GM21423 (cell line): Measurements from ENCODE around the gene CNST.
"Not testable (repeated sequence)": the region's sequence is repeated elsewhere in the genome, so short reads cannot be mapped to it uniquely, and the experiment has no call there.

Source experiments
- ATAC-seq: cut with Tn5 transposase; IDR thresholded peaks from one replicate; pipeline ENCODE4 v1.9.1; 2021; ENCODE audit warnings: mild to moderate bottlenecking, moderate library complexity; ENCODE audit not compliant: unreplicated experiment

The CNST gene

GRCh38 chr1:246558041-246558440 is 8.2 kb upstream of the CNST start:
- ATAC-seq: no peak

DNA sequence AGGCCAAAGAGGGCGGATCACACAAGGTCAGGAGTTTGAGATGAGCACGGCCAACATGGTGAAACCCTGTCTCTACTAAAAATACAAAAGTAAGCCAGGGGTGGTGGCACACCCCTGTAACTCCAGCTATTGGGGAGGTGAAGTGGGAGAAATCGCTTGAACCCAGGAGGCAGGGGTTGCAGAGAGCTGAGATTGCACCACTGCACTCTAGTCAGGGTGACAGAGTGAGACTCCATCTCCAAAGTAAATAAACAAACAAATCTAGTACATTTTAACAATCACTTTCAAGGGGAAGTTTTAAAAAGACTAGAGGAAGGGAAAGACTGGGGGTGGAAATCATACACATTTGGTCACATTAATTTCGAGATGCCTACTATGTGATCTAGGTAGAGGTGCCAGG is 6.9 kb upstream of the CNST start:
- no peak for ATAC-seq

- ATAC-seq: not testable (repeated sequence)
These were observed 5.4 kb upstream of the CNST start for GRCh38 chr1:246560833-246561232.

GRCh38 chr1:246564839-246565750 is 1.2 kb upstream of the CNST start:
- no peak for ATAC-seq

- ATAC-seq: no peak
These were observed 517 bp upstream of the CNST start for GRCh38 chr1:246565751-246566127.

DNA sequence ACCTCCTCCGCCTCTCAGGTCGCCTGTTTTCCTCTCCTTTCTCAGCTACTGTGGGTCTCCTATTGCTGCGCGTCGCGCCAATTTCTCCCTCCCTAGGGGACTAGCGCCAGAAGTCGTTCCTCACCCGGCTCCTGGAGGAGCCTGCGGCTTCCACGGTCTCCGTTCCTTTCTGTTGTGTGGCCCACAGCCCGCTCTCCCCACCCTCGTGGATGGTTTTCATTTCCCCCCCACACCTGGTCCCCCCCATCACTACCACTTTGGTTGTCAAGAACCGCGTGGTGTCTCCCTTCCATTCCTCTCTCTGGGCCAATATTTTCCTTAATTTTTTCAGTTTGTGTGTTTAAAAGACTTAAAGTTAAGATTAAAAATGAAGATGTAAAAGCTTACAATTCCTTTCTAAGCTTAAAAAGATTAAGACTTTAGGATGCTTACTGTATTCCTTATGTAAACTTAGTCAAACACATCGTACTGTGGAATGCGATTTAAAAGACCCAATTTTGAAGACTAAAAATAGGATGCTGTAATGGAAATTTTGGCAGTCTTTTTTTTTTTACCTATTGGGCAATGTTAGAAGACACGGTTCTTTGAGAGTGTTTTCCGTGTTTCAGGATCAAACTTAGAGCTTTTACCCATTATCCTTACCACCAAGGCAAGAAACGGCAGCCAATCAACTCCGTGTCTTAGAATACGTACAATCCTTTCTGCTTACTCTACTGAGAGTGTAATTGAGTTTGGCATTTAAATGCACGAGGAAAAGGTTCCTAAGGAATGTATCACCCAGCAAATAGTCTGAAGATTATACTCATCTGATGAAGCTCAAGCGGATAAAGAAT is 773 bp downstream of the CNST start:
- ATAC-seq: peak; percentile 15

- no peak for ATAC-seq
These were observed 1.5 kb downstream of the CNST start for GRCh38 chr1:246567646-246568235.

- ATAC-seq: no peak
These were observed 3.3 kb downstream of the CNST start for GRCh38 chr1:246569248-246570238.

- ATAC-seq: not testable (repeated sequence)
These were observed 5.1 kb downstream of the CNST start for GRCh38 chr1:246571309-246571708.

- ATAC-seq: no peak
These were observed 5.7 kb downstream of the CNST start for GRCh38 chr1:246571953-246572352.

- no peak for ATAC-seq
These were observed 6.5 kb downstream of the CNST start for GRCh38 chr1:246572785-246573184.

- no peak for ATAC-seq
These were observed 7.2 kb downstream of the CNST start for GRCh38 chr1:246573491-246573890.

DNA sequence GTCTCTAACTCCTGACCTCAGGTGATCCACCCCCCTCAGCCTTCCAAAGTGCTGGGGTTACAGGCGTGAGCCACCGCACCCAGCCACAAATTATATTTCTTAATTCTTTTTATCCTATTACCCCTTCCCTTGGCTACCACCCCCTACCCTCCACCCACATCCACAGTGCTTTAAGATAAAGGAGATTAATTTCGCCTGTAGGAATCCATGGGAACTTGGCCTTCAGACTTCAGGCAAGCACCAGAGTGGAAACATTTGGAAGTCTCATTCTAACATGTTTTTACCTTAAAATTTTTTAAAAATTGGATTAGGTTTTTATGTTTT is 10.4 kb downstream of the CNST start:
- ATAC-seq: no peak

DNA sequence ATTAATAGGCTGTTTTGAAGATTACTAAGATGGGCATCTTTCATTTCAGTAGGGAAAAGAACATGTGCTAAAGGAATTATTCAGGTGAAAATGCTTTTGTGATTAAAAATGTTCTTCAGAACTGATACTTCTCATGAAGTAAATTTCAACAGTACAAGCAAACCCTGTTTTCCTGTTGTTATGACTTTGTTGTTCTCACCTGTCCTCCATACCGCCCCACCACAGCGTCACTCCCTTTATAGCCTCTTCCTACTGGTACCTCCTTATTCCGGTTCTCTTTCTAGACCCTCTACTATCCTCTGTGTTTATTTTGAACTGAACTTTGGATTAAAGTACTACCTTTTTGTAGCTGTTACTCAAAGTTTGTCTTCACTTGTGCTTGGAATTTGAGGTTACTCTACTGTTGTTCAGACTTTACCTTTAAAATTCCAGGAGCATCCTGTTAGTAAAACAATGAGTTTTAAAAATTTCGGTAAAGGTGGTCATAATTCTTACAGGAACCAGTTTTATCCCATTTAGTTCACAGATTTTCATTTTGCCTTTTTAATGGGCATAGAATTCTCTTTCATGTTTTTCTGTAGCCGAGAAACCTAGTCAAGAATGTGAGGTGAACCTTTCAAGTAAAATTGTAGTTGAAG is 10.9 kb downstream of the CNST start:
- ATAC-seq: no peak

- no peak for ATAC-seq
These were observed 11.5 kb downstream of the CNST start for GRCh38 chr1:246577720-246578106.

GRCh38 chr1:246579818-246580217 is 13.6 kb downstream of the CNST start:
- peak; percentile 73 for ATAC-seq

DNA sequence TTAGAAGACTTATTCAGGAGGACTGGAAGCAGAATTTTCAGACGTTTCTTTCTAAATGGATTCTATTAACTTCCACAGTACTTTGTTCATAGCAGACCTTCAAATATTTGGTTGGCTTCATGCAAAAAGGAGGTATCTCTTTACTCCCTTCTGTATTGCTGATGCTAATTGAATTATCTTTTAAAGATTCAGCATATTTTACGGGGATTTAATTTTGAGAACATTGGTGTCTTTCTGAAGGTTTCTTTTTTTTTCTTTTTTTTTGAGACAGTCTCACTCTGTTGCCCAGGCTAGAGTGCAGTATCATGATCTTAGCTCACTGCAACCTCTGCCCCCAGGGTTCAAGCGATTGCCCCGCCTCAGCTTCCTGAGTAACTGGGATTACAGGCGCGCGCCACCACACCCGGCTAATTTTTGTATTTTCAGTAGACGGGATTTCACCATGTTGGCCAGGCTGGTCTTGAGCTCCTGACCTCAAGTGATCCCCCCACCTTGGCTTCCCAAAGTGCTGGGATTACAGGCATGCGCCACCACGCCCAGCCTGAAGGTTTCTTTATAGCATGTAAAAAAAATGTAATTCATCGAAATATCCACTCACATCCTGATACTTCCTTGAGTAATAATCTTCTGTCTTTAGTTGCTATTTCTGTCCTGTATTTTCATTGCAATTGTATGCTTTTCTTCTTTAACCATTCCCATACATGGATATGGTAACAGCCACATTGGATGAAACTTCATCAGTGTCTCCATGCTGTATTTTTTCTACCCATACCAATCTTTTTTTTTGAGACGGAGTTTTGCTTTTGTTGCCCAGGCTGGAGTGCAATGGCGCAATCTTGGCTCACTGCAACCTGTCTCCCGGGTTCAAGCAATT is 14.5 kb downstream of the CNST start:
- no peak for ATAC-seq

- ATAC-seq: no peak
These were observed 16.2 kb downstream of the CNST start for GRCh38 chr1:246582301-246583055.
